ENCODE data around the gene RSAD2.
"Not testable (repeated sequence)": the region's sequence is repeated elsewhere in the genome, so short reads cannot be mapped to it uniquely, and the experiment has no call there.

The RSAD2 gene

GRCh38 chr2:6877402-6878304 lies at the start of gene RSAD2:
RSAD2 (plus strand) TSS chr2:6877777; CDS start chr2:6877801, 24 bp downstream.
- no peak for DNase-seq

GRCh38 chr2:6828299-6828584 lies 49.3 kb upstream of the RSAD2 start:
- DNase-seq = no peak

GRCh38 chr2:6831229-6831628 lies 46.3 kb upstream of the RSAD2 start:
- DNase-seq = no peak

GRCh38 chr2:6832596-6833299 lies 44.8 kb upstream of the RSAD2 start:
- no peak for DNase-seq

- DNase-seq = no peak
Measured at GRCh38 chr2:6833300-6833604, 44.3 kb upstream of the RSAD2 start.

- no peak for DNase-seq
Measured at GRCh38 chr2:6834163-6834562, 43.4 kb upstream of the RSAD2 start.

GRCh38 chr2:6835467-6835866 lies 42.1 kb upstream of the RSAD2 start:
- DNase-seq = no peak

- DNase-seq = no peak
Measured at GRCh38 chr2:6838673-6839319, 38.8 kb upstream of the RSAD2 start.

- no peak for DNase-seq
Measured at GRCh38 chr2:6841537-6842287, 35.9 kb upstream of the RSAD2 start.

GRCh38 chr2:6845312-6845711 lies 32.3 kb upstream of the RSAD2 start:
- DNase-seq = no peak

- no peak for DNase-seq
Measured at GRCh38 chr2:6845903-6846302, 31.7 kb upstream of the RSAD2 start.

- DNase-seq = no peak
Measured at GRCh38 chr2:6846540-6846939, 31.0 kb upstream of the RSAD2 start.

GRCh38 chr2:6846967-6847681 lies 30.5 kb upstream of the RSAD2 start:
- no peak for DNase-seq

- DNase-seq = no peak
Measured at GRCh38 chr2:6852195-6852594, 25.4 kb upstream of the RSAD2 start.

- no peak for DNase-seq
Measured at GRCh38 chr2:6854416-6854815, 23.2 kb upstream of the RSAD2 start.

GRCh38 chr2:6855860-6856547 lies 21.6 kb upstream of the RSAD2 start:
- DNase-seq = no peak

GRCh38 chr2:6856548-6856920 lies 21.0 kb upstream of the RSAD2 start:
- no peak for DNase-seq

GRCh38 chr2:6858466-6859027 lies 19.0 kb upstream of the RSAD2 start:
- DNase-seq = not testable (repeated sequence)

- no peak for DNase-seq
Measured at GRCh38 chr2:6860296-6860695, 17.3 kb upstream of the RSAD2 start.

- no peak for DNase-seq
Measured at GRCh38 chr2:6863792-6864191, 13.8 kb upstream of the RSAD2 start.

- DNase-seq = no peak
Measured at GRCh38 chr2:6864231-6864754, 13.3 kb upstream of the RSAD2 start.

Data from activated CD4-positive, CD25-positive, alpha-beta regulatory T cell treated with anti-CD3 and anti-CD28 coated beads, Interleukin-2, amount 50 U/mL, for 72 hours (primary cell).